OCI-LY1 (cell line): ENCODE data around the gene TACR2.

Experiments
- CTCF ChIP-seq: fragments of 200-600 bp; sonication (generic), shearing (Covaris generic); IDR thresholded peaks from 2 replicates; pipeline ENCODE4 v1.5.1; 2017; ENCODE audit warnings: mild to moderate bottlenecking, antibody characterized with exemption, low read length, moderate library complexity, mixed read lengths
- EZH2 ChIP-seq: fragments of 200-600 bp; sonication (generic), shearing (Covaris generic); IDR thresholded peaks from 2 replicates; pipeline ENCODE4 v1.8.0; 2017; ENCODE audit warnings: borderline replicate concordance, mixed run types, mild to moderate bottlenecking, antibody characterized with exemption, low read length, moderate library complexity, mixed read lengths

- no peak for TF ChIP-seq CTCF
- no peak for TF ChIP-seq EZH2
Measured at GRCh38 chr10:69363666-69364065, 53.1 kb downstream of the TACR2 start.
